Measurements from ENCODE around the gene SFRP2.

DNA sequence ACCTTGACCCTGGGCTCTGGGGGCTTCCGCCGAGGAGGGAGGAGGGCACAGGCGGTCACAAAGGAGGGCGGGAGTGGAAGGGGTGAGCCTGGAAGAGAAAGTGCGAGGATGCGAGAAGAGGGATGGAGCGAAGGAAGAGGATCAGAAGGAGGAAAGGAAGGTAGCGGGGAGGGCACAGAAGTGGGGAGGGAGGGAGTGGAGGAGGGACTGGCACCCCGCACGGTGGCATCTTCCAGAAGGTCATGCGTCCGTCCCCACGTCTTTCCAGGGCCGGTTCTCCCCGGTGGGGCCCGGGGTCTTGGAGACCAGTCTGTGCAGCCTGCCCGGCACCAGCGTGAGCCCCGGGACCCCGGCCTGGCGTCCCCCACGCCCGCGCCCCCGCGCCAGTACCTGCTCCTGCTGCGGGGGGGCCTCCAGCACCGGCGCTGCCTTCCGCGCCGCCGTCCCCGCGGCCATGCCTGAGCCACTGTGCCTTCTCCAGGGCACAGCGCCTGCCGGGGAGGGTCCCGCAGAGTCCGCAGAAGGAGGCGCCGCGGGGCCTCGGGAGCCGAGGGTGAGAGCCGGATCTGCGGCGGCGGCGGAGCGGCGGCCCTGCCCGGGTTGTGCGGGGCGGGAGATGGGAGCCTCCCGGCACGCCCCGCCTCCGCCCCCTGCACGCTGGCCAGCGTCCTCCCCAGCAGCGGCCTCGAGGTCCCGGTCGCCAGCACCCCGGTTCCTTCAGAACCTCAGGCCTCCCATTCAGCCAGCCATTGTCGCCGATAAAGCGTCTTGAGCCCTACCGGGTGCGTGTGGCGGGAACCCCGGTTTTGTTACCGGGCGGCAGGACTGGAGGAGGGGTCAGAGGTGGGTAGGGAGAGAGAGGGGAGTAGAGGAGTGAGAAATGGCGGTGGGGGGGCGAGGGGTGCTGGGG is 29.2 kb downstream of the SFRP2 start, which contains the start of gene RNF175:
- TF ChIP-seq POLR2A (IDR thresholded peaks at IDR 0.05) = no peak
- TF ChIP-seq, protein P1, sequence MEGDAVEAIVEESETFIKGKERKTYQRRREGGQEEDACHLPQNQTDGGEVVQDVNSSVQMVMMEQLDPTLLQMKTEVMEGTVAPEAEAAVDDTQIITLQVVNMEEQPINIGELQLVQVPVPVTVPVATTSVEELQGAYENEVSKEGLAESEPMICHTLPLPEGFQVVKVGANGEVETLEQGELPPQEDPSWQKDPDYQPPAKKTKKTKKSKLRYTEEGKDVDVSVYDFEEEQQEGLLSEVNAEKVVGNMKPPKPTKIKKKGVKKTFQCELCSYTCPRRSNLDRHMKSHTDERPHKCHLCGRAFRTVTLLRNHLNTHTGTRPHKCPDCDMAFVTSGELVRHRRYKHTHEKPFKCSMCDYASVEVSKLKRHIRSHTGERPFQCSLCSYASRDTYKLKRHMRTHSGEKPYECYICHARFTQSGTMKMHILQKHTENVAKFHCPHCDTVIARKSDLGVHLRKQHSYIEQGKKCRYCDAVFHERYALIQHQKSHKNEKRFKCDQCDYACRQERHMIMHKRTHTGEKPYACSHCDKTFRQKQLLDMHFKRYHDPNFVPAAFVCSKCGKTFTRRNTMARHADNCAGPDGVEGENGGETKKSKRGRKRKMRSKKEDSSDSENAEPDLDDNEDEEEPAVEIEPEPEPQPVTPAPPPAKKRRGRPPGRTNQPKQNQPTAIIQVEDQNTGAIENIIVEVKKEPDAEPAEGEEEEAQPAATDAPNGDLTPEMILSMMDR (IDR thresholded peaks at IDR 0.05) = no peak

All from adrenal gland (tissue), 5 donors.